ENCODE data around the gene KNSTRN.
A peak's percentile ranks its signal among the peaks of the same experiment; 100 is the strongest.

The KNSTRN gene

DNA sequence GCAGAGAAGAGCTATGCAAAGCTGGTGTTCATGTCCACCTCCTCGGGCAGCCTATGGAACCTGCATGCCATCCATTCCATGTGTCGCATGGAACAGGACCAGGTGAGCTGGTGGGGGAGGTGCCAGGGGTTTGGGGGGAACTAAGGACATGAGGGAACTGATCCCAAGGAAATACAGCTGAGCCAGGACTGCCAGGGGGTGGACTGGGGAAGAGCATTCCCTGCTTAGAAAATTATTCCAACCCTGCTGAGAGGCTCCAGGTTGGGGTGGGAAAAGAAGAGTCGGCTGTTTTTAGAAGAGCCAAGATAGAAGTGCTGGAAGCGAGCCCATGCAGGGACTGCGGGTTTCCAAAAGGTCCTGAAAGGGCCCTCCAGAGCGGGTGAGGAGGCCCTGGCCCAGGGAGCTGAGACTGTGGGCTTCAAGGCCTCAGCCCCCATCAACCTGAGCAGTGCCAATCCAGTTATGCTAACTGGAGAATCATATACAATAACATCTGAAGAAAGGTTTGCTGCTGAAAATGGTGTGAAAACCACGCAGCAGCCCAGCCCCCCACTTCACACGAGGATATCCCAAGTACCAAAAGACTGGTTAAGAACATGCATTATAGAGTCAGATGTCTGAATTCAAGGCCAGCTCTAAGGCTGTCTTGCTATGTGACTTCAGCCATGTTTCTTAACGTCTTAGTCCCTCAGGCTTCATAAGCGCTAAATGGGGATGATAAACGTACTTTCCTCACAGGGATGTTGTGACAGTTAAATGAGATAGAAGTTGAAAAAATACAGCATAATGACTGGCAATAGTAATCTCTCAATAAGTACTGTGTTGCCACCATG, 16.7 kb upstream of the KNSTRN start:
- no peak for DNase-seq
- H3K4me3 Mint-ChIP-seq: peak overlapping the region in 1 of 2 donors; percentile 33
- peak overlapping the region in 1 of 2 donors; percentile 75 for H3K27ac Mint-ChIP-seq
- H3K27me3 Mint-ChIP-seq: no peaks in the 10 kb centered on the region
- H3K36me3 Mint-ChIP-seq (ENCODE audit: insufficient read depth): no peaks in the 10 kb centered on the region
- H3K4me1 Mint-ChIP-seq (ENCODE audit: low read depth in 2 of 2): peaks cover 31 to 34% of the 10 kb centered on the region in 2 donors
- no peak for ATAC-seq (replicated peaks)
- no peaks in the 10 kb centered on the region for H3K9me3 Mint-ChIP-seq

DNA sequence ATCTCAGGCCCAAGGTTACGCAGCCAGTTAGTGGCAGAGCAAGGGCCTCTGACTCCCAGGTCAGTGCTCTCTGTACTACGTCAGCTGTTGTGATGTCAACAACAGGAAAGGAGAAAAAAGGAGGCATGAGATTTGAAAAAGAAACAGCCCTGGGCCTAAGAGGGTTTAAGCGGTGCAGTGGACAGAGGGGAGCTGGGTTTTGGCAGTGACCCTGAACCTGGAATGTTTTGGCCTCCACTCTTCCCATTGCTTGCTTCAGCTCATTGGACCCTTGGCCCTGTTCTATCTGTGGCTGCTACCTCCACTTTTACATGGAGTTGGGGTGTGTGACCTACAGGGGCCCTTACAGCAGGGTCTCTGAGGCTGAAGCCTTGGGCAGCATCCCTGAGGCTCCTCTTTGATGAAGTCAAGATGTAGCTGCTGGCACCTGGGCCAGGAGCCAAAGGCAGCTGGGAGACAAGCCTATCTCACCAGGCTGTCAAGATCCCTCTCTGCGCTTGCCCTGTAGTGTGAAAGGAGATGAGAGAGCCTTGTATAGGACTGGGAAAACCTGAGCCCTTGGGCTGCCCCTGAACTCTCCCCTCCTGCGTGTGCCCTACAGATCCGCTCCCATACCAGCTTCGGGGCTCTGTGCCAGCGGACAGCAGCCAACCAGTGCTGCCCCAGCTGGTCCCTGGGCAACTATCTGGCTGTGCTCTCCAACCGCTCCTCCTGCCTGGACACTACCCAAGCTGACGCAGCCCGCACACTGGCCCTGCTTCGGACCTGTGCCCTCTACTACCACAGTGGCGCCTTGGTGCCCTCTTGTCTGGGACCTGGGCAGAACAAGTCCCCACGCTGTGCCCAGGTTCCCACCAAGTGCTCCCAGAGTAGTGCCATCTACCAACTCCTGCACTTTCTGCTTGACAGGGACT, 15.8 kb upstream of the KNSTRN start:
- Mint-ChIP-seq H3K9me3 (no peaks in the 10 kb centered on the region), H3K36me3 (ENCODE audit: insufficient read depth) (no peaks in the 10 kb centered on the region), H3K27ac (peak overlapping the region in 1 of 2 donors; percentile 84), H3K27me3 (no peaks in the 10 kb centered on the region), H3K4me1 (ENCODE audit: low read depth in 2 of 2) (peaks cover 31 to 34% of the 10 kb centered on the region in 2 donors), H3K4me3 (peak overlapping the region; percentile 85 to 92)
- no peak for ATAC-seq (replicated peaks)
- DNase-seq: no peak

DNA sequence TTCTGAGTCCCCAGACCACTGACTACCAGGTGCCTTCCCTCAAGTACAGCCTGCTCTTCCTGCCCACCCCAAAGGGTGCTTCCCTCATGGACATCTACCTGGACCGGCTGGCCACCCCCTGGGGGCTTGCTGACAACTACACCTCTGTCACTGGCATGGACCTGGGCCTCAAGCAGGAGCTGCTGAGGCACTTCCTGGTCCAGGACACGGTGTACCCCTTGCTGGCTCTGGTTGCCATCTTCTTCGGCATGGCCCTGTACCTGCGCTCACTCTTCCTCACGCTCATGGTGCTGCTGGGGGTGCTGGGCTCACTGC, 15.2 kb upstream of the KNSTRN start:
- ATAC-seq (replicated peaks) (no peak), DNase-seq (no peak)
- H3K27ac Mint-ChIP-seq: peak overlapping the region; percentile 84 to 87
- H3K4me1 Mint-ChIP-seq (ENCODE audit: low read depth in 2 of 2): peaks cover 30 to 31% of the 10 kb centered on the region in 2 donors
- H3K4me3 Mint-ChIP-seq: peak overlapping the region; percentile 85 to 92
- no peaks in the 10 kb centered on the region for H3K27me3 Mint-ChIP-seq
- no peaks in the 10 kb centered on the region for H3K36me3 Mint-ChIP-seq (ENCODE audit: insufficient read depth)
- H3K9me3 Mint-ChIP-seq: no peaks in the 10 kb centered on the region

DNA sequence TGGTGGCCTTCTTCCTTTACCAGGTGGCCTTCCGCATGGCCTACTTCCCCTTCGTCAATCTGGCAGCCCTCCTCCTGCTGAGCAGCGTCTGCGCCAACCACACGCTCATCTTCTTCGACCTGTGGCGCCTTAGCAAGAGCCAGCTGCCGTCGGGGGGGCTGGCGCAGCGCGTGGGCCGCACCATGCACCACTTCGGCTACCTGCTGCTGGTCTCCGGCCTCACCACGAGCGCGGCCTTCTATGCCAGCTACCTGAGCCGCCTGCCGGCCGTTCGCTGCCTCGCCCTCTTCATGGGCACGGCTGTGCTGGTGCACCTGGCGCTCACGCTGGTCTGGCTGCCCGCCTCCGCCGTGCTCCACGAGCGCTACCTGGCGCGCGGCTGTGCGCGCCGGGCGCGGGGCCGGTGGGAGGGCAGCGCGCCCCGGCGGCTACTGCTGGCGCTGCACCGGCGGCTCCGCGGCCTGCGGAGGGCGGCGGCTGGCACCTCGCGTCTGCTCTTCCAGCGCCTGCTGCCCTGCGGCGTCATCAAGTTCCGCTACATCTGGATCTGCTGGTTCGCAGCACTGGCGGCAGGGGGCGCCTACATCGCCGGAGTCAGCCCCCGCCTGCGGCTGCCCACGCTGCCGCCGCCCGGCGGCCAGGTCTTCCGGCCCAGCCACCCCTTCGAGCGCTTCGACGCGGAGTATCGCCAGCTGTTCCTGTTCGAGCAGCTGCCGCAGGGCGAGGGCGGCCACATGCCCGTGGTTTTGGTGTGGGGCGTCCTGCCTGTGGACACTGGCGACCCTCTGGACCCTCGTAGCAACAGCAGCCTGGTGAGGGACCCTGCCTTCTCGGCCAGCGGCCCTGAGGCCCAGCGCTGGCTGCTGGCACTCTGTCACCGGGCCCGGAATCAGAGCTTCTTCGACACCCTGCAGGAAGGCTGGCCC, 14.6 kb upstream of the KNSTRN start:
- Mint-ChIP-seq H3K36me3 (ENCODE audit: insufficient read depth) (no peaks in the 10 kb centered on the region), H3K27me3 (no peaks in the 10 kb centered on the region), H3K4me3 (peak overlapping the region; percentile 85 to 92), H3K4me1 (ENCODE audit: low read depth in 2 of 2) (peaks cover 25 to 29% of the 10 kb centered on the region in 2 donors), H3K27ac (peak overlapping the region; percentile 84 to 87), H3K9me3 (no peaks in the 10 kb centered on the region)
- peak; percentile 95 for ATAC-seq (replicated peaks)
- peak; percentile 86 to 90 (median 86) for DNase-seq

DNA sequence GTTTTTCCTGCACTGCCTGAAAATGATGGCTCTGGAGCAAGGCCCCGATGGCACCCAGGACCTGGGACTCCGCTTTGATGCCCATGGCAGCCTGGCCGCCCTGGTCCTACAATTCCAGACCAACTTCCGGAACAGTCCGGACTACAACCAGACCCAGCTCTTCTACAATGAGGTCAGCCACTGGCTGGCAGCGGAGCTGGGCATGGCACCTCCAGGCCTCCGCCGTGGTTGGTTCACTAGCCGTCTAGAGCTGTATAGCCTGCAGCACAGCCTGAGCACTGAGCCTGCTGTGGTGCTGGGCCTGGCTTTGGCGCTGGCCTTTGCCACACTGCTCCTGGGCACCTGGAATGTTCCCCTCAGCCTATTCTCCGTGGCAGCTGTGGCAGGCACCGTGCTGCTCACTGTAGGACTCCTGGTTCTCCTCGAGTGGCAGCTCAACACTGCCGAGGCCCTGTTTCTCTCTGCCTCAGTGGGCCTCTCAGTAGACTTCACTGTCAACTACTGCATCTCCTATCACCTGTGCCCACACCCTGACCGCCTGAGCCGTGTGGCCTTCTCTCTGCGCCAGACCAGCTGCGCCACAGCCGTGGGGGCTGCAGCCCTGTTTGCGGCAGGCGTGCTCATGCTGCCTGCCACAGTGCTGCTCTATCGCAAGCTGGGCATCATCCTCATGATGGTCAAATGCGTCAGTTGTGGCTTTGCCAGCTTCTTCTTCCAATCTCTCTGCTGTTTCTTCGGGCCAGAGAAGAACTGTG, 13.6 kb upstream of the KNSTRN start:
- no peaks in the 10 kb centered on the region for H3K9me3 Mint-ChIP-seq
- peak overlapping the region in 1 of 2 donors; percentile 59 for H3K27ac Mint-ChIP-seq
- peaks cover 25 to 27% of the 10 kb centered on the region in 2 donors for H3K4me1 Mint-ChIP-seq (ENCODE audit: low read depth in 2 of 2)
- peak overlapping the region; percentile 17 to 61 for H3K4me3 Mint-ChIP-seq
- ATAC-seq (replicated peaks) (no peak), DNase-seq (no peak)
- no peaks in the 10 kb centered on the region for H3K27me3 Mint-ChIP-seq
- no peaks in the 10 kb centered on the region for H3K36me3 Mint-ChIP-seq (ENCODE audit: insufficient read depth)

DNA sequence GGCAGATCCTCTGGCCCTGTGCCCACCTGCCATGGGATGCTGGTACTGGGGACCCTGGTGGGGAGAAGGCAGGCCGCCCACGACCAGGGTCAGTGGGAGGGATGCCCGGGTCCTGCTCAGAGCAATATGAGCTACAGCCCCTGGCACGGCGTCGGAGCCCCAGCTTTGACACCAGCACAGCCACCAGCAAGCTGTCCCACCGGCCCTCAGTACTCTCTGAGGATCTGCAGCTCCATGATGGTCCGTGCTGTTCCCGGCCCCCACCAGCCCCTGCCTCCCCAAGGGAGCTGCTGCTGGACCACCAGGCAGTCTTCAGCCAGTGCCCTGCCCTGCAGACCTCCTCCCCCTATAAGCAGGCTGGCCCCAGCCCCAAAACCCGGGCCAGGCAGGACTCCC, 13.0 kb upstream of the KNSTRN start:
- H3K27me3 Mint-ChIP-seq: no peaks in the 10 kb centered on the region
- H3K27ac Mint-ChIP-seq: peak overlapping the region in 1 of 2 donors; percentile 59
- peaks cover 25 to 27% of the 10 kb centered on the region in 2 donors for H3K4me1 Mint-ChIP-seq (ENCODE audit: low read depth in 2 of 2)
- no peaks in the 10 kb centered on the region for H3K36me3 Mint-ChIP-seq (ENCODE audit: insufficient read depth)
- ATAC-seq (replicated peaks) (no peak), DNase-seq (no peak)
- peak overlapping the region in 1 of 2 donors; percentile 17 for H3K4me3 Mint-ChIP-seq
- no peaks in the 10 kb centered on the region for H3K9me3 Mint-ChIP-seq

DNA sequence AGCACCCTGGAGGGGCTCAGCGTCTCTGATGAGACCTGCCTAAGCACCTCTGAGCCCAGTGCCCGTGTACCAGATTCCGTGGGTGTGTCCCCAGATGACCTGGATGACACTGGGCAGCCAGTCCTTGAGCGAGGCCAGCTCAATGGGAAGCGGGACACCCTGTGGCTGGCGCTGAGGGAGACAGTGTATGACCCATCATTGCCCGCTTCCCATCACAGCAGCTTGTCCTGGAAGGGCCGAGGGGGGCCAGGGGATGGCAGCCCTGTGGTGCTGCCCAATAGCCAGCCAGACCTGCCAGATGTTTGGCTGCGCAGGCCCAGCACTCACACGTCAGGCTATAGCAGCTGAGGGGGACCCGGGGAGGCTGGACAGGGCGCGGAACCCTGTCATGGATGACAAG, 12.6 kb upstream of the KNSTRN start:
- H3K27ac Mint-ChIP-seq: no peak overlapping the region
- no peak overlapping the region for H3K4me3 Mint-ChIP-seq
- no peaks in the 10 kb centered on the region for H3K36me3 Mint-ChIP-seq (ENCODE audit: insufficient read depth)
- H3K27me3 Mint-ChIP-seq: no peaks in the 10 kb centered on the region
- H3K4me1 Mint-ChIP-seq (ENCODE audit: low read depth in 2 of 2): peaks cover 25 to 27% of the 10 kb centered on the region in 2 donors
- ATAC-seq (replicated peaks) (no peak), DNase-seq (no peak)
- no peaks in the 10 kb centered on the region for H3K9me3 Mint-ChIP-seq

DNA sequence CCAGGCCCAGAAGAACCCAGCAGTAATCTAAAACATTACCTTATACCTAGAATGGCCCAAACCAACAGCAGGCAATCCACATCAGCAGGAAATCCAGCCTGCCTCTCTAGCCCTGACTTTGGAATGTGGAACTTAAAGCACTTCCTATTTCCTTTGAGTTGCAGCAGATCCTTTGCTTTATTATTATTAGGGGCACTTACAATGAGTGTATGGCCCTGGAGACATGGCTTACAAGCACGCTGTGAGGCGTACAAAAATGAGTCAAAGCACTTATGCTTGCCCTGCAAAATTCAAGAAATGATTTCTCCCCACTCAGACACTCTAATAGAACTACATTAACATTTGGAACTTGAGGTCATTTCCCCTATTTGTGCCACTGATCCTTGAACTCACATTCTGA, 9.5 kb upstream of the KNSTRN start:
- H3K4me1 Mint-ChIP-seq (ENCODE audit: low read depth in 2 of 2): peaks cover 3 to 4% of the 10 kb centered on the region in 2 donors
- no peaks in the 10 kb centered on the region for H3K36me3 Mint-ChIP-seq (ENCODE audit: insufficient read depth)
- H3K27ac Mint-ChIP-seq: no peak overlapping the region
- H3K9me3 Mint-ChIP-seq: no peaks in the 10 kb centered on the region
- DNase-seq (no peak), ATAC-seq (replicated peaks) (no peak)
- H3K27me3 Mint-ChIP-seq: no peaks in the 10 kb centered on the region
- H3K4me3 Mint-ChIP-seq: no peak overlapping the region

DNA sequence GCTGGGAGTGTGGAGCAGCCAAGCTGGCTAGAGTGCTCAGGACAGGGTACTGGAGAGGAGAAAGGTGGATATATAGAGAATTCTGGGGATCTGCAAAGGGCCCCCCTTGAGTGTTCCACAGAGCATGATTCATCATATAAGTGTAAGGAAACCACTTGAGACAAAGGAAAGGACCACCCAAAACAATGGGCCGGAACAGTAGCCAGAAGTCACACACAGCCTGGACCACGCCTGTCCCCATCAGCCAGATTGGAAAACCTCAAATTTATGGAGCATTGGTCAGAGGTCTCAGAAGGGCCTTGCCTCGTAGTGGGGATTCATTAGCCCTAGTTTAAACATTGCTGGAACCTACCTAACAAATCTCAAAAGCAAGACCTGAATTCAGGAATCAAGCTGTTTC, 4.9 kb upstream of the KNSTRN start:
- Mint-ChIP-seq H3K36me3 (ENCODE audit: insufficient read depth) (no peaks in the 10 kb centered on the region), H3K4me3 (no peak overlapping the region), H3K27me3 (no peaks in the 10 kb centered on the region), H3K4me1 (ENCODE audit: low read depth in 2 of 2) (peaks cover 2% of the 10 kb centered on the region in 2 donors), H3K27ac (no peak overlapping the region), H3K9me3 (no peaks in the 10 kb centered on the region)
- DNase-seq (no peak), ATAC-seq (replicated peaks) (no peak)

DNA sequence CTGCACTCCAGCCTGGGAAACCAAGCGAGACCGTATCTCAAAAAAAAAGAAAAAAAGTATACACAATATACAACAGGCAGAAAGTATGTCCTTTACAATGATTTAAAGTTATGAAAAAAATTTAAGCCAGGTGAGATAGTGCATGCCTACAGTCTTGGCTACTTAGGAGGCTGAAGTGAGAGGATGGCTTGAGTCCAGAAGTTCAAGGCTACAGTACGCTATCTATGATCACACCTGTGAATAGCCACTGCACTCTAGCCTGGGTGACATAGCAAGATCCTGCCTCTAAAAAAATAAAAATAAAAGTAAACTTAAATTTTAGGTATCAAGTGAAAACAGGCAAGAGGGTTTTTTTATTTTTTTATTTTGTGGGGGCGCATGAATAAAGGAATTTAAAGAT, 3.1 kb upstream of the KNSTRN start:
- no peaks in the 10 kb centered on the region for H3K9me3 Mint-ChIP-seq
- H3K4me1 Mint-ChIP-seq (ENCODE audit: low read depth in 2 of 2): peaks cover 10 to 12% of the 10 kb centered on the region in 2 donors
- no peak overlapping the region for H3K27ac Mint-ChIP-seq
- H3K27me3 Mint-ChIP-seq: no peaks in the 10 kb centered on the region
- no peaks in the 10 kb centered on the region for H3K36me3 Mint-ChIP-seq (ENCODE audit: insufficient read depth)
- H3K4me3 Mint-ChIP-seq: no peak overlapping the region
- ATAC-seq (replicated peaks) (no peak), DNase-seq (no peak)

DNA sequence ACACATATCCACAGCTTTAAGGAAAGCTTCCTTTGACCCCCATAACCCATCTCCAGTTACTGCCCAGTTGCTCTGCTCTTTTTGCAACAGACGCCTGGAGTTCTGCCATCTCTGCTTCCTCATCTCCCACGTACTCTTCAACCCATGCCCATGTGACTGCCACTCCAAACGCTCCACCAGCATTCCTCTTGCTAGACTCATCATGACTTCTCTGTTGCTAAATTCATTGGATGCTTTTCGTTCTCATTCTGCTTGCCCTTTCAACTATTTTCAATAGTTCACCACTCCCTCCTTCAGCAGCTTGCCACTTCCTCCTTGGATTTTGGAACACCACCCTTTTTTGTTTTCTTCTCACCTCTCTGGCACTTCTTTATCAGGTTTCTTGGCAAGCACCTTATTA, 2.7 kb upstream of the KNSTRN start:
- Mint-ChIP-seq H3K9me3 (no peaks in the 10 kb centered on the region), H3K36me3 (ENCODE audit: insufficient read depth) (no peaks in the 10 kb centered on the region), H3K27me3 (no peaks in the 10 kb centered on the region), H3K4me1 (ENCODE audit: low read depth in 2 of 2) (peaks cover 11 to 12% of the 10 kb centered on the region in 2 donors), H3K27ac (no peak overlapping the region), H3K4me3 (no peak overlapping the region)
- ATAC-seq (replicated peaks) (no peak), DNase-seq (no peak)

DNA sequence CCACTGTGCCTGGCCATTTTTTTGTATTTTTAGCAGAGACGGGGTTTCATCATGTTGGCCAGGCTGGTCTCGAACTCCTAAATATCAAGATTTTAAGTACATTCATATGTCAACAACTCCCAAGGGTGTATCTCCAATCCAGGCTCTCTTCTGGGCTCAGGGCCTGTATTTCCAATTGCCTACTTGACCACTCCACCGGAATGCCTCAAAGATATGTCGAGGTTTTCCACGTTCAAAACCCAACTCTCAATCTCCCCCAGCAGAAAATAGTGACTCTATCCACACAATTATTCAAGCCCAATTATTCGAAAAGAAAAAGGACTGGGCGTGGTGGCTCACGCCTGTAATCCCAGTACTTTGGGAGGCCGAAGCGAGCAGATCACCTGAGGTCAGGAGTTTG, 1.9 kb upstream of the KNSTRN start:
- Mint-ChIP-seq H3K9me3 (no peaks in the 10 kb centered on the region), H3K36me3 (ENCODE audit: insufficient read depth) (no peaks in the 10 kb centered on the region), H3K4me1 (ENCODE audit: low read depth in 2 of 2) (peaks cover 11 to 12% of the 10 kb centered on the region in 2 donors), H3K4me3 (no peak overlapping the region), H3K27me3 (no peaks in the 10 kb centered on the region), H3K27ac (no peak overlapping the region)
- no peak for ATAC-seq (replicated peaks)
- no peak for DNase-seq
